HG02852 (cell line): Measurements from ENCODE around the gene SPTSSA.

ENCODE experiments used
- ATAC-seq: cut with Tn5 transposase; IDR thresholded peaks from one replicate; pipeline ENCODE4 v1.9.1; 2021; ENCODE audit warnings: mild to moderate bottlenecking, moderate library complexity; ENCODE audit not compliant: unreplicated experiment

Gene SPTSSA

GRCh38 chr14:34472706-34473279 lies 10.8 kb upstream of the SPTSSA start:
- no peak for ATAC-seq

- ATAC-seq: no peak
These were observed 8.3 kb upstream of the SPTSSA start for GRCh38 chr14:34470319-34470718.

GRCh38 chr14:34466691-34467090 lies 4.7 kb upstream of the SPTSSA start:
- ATAC-seq: no peak

- ATAC-seq: no peak
These were observed 3.2 kb upstream of the SPTSSA start for GRCh38 chr14:34465069-34465859.

- ATAC-seq: no peak
These were observed 1.5 kb upstream of the SPTSSA start for GRCh38 chr14:34463598-34463961.

- peak; percentile 43 for ATAC-seq
These were observed 507 bp downstream of the SPTSSA start for GRCh38 chr14:34461334-34462131.

- no peak for ATAC-seq
These were observed 1.2 kb downstream of the SPTSSA start for GRCh38 chr14:34460841-34461240.

- ATAC-seq: no peak
These were observed 1.7 kb downstream of the SPTSSA start for GRCh38 chr14:34460295-34460694.

- ATAC-seq: no peak
These were observed 4.9 kb downstream of the SPTSSA start for GRCh38 chr14:34457186-34457585.

- ATAC-seq: no peak
These were observed 8.8 kb downstream of the SPTSSA start for GRCh38 chr14:34453226-34453625.

- ATAC-seq: no peak
These were observed 9.7 kb downstream of the SPTSSA start for GRCh38 chr14:34452258-34452822.

- no peak for ATAC-seq
These were observed 11.1 kb downstream of the SPTSSA start for GRCh38 chr14:34450958-34451357.

GRCh38 chr14:34450542-34450915 lies 11.5 kb downstream of the SPTSSA start:
- no peak for ATAC-seq

- no peak for ATAC-seq
These were observed 12.1 kb downstream of the SPTSSA start for GRCh38 chr14:34449819-34450541.

GRCh38 chr14:34439090-34439489 lies 22.9 kb downstream of the SPTSSA start:
- no peak for ATAC-seq

GRCh38 chr14:34438438-34438837 lies 23.6 kb downstream of the SPTSSA start:
- ATAC-seq: no peak

GRCh38 chr14:34437729-34438080 lies 24.3 kb downstream of the SPTSSA start:
- no peak for ATAC-seq

- ATAC-seq: no peak
These were observed 24.9 kb downstream of the SPTSSA start for GRCh38 chr14:34436960-34437728.

- peak; percentile 54 for ATAC-seq
These were observed 25.7 kb downstream of the SPTSSA start for GRCh38 chr14:34436118-34436905.
